Activated T-helper 17 cell treated with anti-CD3 and anti-CD28 coated beads, Interleukin-2, amount 50 U/mL, for 72 hours (primary cell): ENCODE data around the gene EN2. TPM values are rescaled to one million over a fixed set of nuclear protein-coding genes. Genes with fewer than 3 reads are reported as not detected.
"Not testable (repeated sequence)": the region's sequence is repeated elsewhere in the genome, so short reads cannot be mapped to it uniquely, and the experiment has no call there.

Experiments used
- ATAC-seq: fragments of 150-1000 bp; cut with Tn5 transposase; replicated peaks from 2 replicates; pipeline ENCODE4 v1.10.0; 2021; ENCODE audit warnings: mild to moderate bottlenecking, moderate library complexity
- H3K27ac Mint-ChIP-seq: one replicate; pipeline ENCODE4 v1.8.0; 2022; ENCODE audit warnings: mixed read lengths
- H3K27me3 Mint-ChIP-seq: one replicate; pipeline ENCODE4 v1.8.0; 2022; ENCODE audit warnings: mixed read lengths
- H3K36me3 Mint-ChIP-seq: one replicate; pipeline ENCODE4 v1.8.0; 2022; ENCODE audit warnings: low read depth, mild to moderate bottlenecking, mixed read lengths
- H3K4me1 Mint-ChIP-seq: one replicate; pipeline ENCODE4 v1.8.0; 2022; ENCODE audit warnings: mixed read lengths
- H3K4me3 Mint-ChIP-seq: one replicate; pipeline ENCODE4 v1.8.0; 2022; ENCODE audit warnings: mild to moderate bottlenecking, mixed read lengths
- H3K9me3 Mint-ChIP-seq: one replicate; pipeline ENCODE4 v1.8.0; 2022; ENCODE audit warnings: mixed read lengths
- total RNA-seq, 2 donors: library from RNA; stranded (reverse); gene quantifications; one replicate each; pipeline ENCODE4 v1.2.3, GENCODE V29; 2022

The EN2 gene
- total RNA-seq, 2 donors from 2014 or later, result not detected

GRCh38 chr7:155437836-155438235, 20.1 kb upstream of the EN2 start:
- Mint-ChIP-seq H3K4me1 (no peaks in the 10 kb centered on the region), H3K9me3 (no peaks in the 10 kb centered on the region), H3K27me3 (peaks cover 33% of the 10 kb centered on the region), H3K4me3 (no peak overlapping the region), H3K27ac (no peak overlapping the region), H3K36me3 (no peaks in the 10 kb centered on the region)
- no peak for ATAC-seq

- Mint-ChIP-seq H3K27me3 (peaks cover 39% of the 10 kb centered on the region), H3K9me3 (no peaks in the 10 kb centered on the region), H3K4me3 (no peak overlapping the region), H3K4me1 (no peaks in the 10 kb centered on the region), H3K36me3 (no peaks in the 10 kb centered on the region), H3K27ac (no peak overlapping the region)
- ATAC-seq, result no peak
Measured at GRCh38 chr7:155438777-155439176, 19.2 kb upstream of the EN2 start.

GRCh38 chr7:155439311-155440017, 18.5 kb upstream of the EN2 start:
- H3K4me3 Mint-ChIP-seq, result no peak overlapping the region
- no peaks in the 10 kb centered on the region for H3K4me1 Mint-ChIP-seq
- no peaks in the 10 kb centered on the region for H3K9me3 Mint-ChIP-seq
- no peak overlapping the region for H3K27ac Mint-ChIP-seq
- no peaks in the 10 kb centered on the region for H3K36me3 Mint-ChIP-seq
- no peak for ATAC-seq
- peaks cover 37% of the 10 kb centered on the region for H3K27me3 Mint-ChIP-seq

- H3K27ac Mint-ChIP-seq, result no peak overlapping the region
- H3K9me3 Mint-ChIP-seq, result no peaks in the 10 kb centered on the region
- no peaks in the 10 kb centered on the region for H3K4me1 Mint-ChIP-seq
- no peak overlapping the region for H3K4me3 Mint-ChIP-seq
- H3K36me3 Mint-ChIP-seq, result no peaks in the 10 kb centered on the region
- no peak for ATAC-seq
- H3K27me3 Mint-ChIP-seq, result peaks cover 34% of the 10 kb centered on the region
Measured at GRCh38 chr7:155440018-155440410, 17.9 kb upstream of the EN2 start.

GRCh38 chr7:155441856-155442255, 16.1 kb upstream of the EN2 start:
- Mint-ChIP-seq H3K36me3 (no peaks in the 10 kb centered on the region), H3K27me3 (peaks cover 23% of the 10 kb centered on the region), H3K4me1 (no peaks in the 10 kb centered on the region), H3K27ac (no peak overlapping the region), H3K4me3 (no peak overlapping the region), H3K9me3 (no peaks in the 10 kb centered on the region)
- no peak for ATAC-seq

- ATAC-seq, result no peak
- Mint-ChIP-seq H3K36me3 (no peaks in the 10 kb centered on the region), H3K4me3 (no peak overlapping the region), H3K9me3 (no peaks in the 10 kb centered on the region), H3K27me3 (peaks cover 29% of the 10 kb centered on the region), H3K4me1 (peaks cover 7% of the 10 kb centered on the region), H3K27ac (no peak overlapping the region)
Measured at GRCh38 chr7:155444746-155445145, 13.2 kb upstream of the EN2 start.

GRCh38 chr7:155445606-155446005, 12.3 kb upstream of the EN2 start:
- not testable (repeated sequence) for H3K4me3 Mint-ChIP-seq, H3K27ac Mint-ChIP-seq, H3K36me3 Mint-ChIP-seq, H3K4me1 Mint-ChIP-seq, ATAC-seq, H3K9me3 Mint-ChIP-seq
- H3K27me3 Mint-ChIP-seq, result peaks cover 29% of the 10 kb centered on the region

- Mint-ChIP-seq H3K27ac (no peak overlapping the region), H3K9me3 (no peaks in the 10 kb centered on the region), H3K4me3 (peak overlapping the region; percentile 1), H3K27me3 (peaks cover 42% of the 10 kb centered on the region), H3K4me1 (peaks cover 7% of the 10 kb centered on the region), H3K36me3 (no peaks in the 10 kb centered on the region)
- no peak for ATAC-seq
Measured at GRCh38 chr7:155447603-155448002, 10.3 kb upstream of the EN2 start.

GRCh38 chr7:155448632-155449007, 9.3 kb upstream of the EN2 start:
- no peak for ATAC-seq
- no peak overlapping the region for H3K27ac Mint-ChIP-seq
- no peaks in the 10 kb centered on the region for H3K36me3 Mint-ChIP-seq
- no peaks in the 10 kb centered on the region for H3K9me3 Mint-ChIP-seq
- H3K4me1 Mint-ChIP-seq, result peaks cover 7% of the 10 kb centered on the region
- peaks cover 41% of the 10 kb centered on the region for H3K27me3 Mint-ChIP-seq
- H3K4me3 Mint-ChIP-seq, result no peak overlapping the region

GRCh38 chr7:155449008-155449868, 8.7 kb upstream of the EN2 start:
- Mint-ChIP-seq H3K4me3 (no peak overlapping the region), H3K27me3 (peaks cover 41% of the 10 kb centered on the region), H3K9me3 (no peaks in the 10 kb centered on the region), H3K27ac (no peak overlapping the region), H3K4me1 (peaks cover 7% of the 10 kb centered on the region), H3K36me3 (no peaks in the 10 kb centered on the region)
- ATAC-seq, result no peak

GRCh38 chr7:155449869-155450557, 7.9 kb upstream of the EN2 start:
- Mint-ChIP-seq H3K27ac (no peak overlapping the region), H3K27me3 (peaks cover 47% of the 10 kb centered on the region), H3K4me1 (peaks cover 7% of the 10 kb centered on the region), H3K4me3 (no peak overlapping the region), H3K36me3 (no peaks in the 10 kb centered on the region), H3K9me3 (no peaks in the 10 kb centered on the region)
- no peak for ATAC-seq

GRCh38 chr7:155450558-155450969, 7.4 kb upstream of the EN2 start:
- no peak overlapping the region for H3K4me3 Mint-ChIP-seq
- H3K4me1 Mint-ChIP-seq, result peaks cover 7% of the 10 kb centered on the region
- H3K27me3 Mint-ChIP-seq, result peaks cover 50% of the 10 kb centered on the region
- H3K36me3 Mint-ChIP-seq, result no peaks in the 10 kb centered on the region
- no peak overlapping the region for H3K27ac Mint-ChIP-seq
- no peak for ATAC-seq
- H3K9me3 Mint-ChIP-seq, result no peaks in the 10 kb centered on the region

- Mint-ChIP-seq H3K4me3 (no peak overlapping the region), H3K4me1 (peaks cover 7% of the 10 kb centered on the region), H3K36me3 (no peaks in the 10 kb centered on the region), H3K9me3 (no peaks in the 10 kb centered on the region), H3K27ac (no peak overlapping the region), H3K27me3 (peaks cover 53% of the 10 kb centered on the region)
- ATAC-seq, result no peak
Measured at GRCh38 chr7:155450970-155451801, 6.7 kb upstream of the EN2 start.

- H3K4me1 Mint-ChIP-seq, result peaks cover 7% of the 10 kb centered on the region
- H3K27ac Mint-ChIP-seq, result no peak overlapping the region
- ATAC-seq, result no peak
- H3K27me3 Mint-ChIP-seq, result peaks cover 57% of the 10 kb centered on the region
- H3K36me3 Mint-ChIP-seq, result no peaks in the 10 kb centered on the region
- H3K4me3 Mint-ChIP-seq, result no peak overlapping the region
- no peaks in the 10 kb centered on the region for H3K9me3 Mint-ChIP-seq
Measured at GRCh38 chr7:155451840-155452239, 6.1 kb upstream of the EN2 start.
